GM13976 (cell line): ENCODE results near the gene COL21A1.

Experiments used
- DNase-seq: peaks from one replicate; pipeline ENCODE4 v3.0.0; 2012; ENCODE audit warnings: low spot score
- CTCF ChIP-seq: IDR thresholded peaks from 2 replicates; pipeline ENCODE4 v1.5.1; 2012; ENCODE audit warnings: borderline replicate concordance, mild to moderate bottlenecking; ENCODE audit not compliant: insufficient read depth; ENCODE audit errors: extremely low read depth, missing control alignments, control extremely low read depth
- in situ Hi-C: fragments of 300-500 bp; cut with MboI; formaldehyde crosslinking; loops from one replicate; pipeline ENCODE4 v1.12.0; 2022; ENCODE audit warnings: low sequenced_read_pairs, mixed read lengths, inconsistent platforms; ENCODE audit not compliant: unreplicated experiment

The COL21A1 gene

DNA sequence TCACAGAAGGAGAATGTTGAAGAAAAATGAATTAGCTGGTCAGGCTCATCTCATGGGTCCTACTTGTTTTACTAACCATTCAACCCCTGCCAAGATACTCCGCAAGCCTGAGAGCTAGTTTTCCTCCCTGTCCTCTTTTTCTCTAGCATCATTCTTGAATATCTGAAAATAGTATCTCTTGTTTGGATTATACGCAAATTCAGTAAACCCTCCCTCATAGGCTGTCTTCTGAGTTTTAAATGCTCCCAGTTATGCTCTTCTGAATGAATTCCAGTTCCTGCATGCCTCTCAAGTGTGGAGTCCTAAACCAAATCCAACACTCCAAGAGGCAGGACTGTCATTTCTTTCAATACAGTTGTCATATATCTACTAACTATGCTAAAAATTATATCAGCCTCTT, 99.6 kb downstream of the COL21A1 start:
- in situ Hi-C loops = no loop called here
- no peak for TF ChIP-seq CTCF

DNA sequence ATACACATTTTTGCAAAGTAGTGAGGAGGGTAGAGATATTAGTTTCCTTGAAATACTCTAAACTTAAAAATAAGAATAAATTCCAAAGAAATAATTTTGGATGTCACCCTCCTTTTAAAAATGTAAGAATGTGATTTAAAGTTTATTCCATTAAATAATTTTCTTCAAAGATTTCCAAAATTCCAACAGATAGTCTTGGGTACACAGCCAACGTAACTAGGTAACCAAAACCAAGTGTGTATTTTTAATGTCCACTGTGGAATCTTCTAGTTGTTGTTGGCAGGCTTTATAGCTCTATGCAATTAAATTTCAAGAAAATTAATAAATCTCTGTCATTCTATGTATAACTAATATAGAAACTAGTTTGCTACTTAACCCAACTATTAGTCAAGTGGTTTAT, 101.3 kb downstream of the COL21A1 start:
- DNase-seq = no peak
- no peak for TF ChIP-seq CTCF
- in situ Hi-C loops = no loop called here

More for the DNA sequence above, 99.6 kb downstream of the COL21A1 start:
- no peak for DNase-seq

GRCh38 chr6:56145616-56146015, 101.8 kb downstream of the COL21A1 start:
- TF ChIP-seq CTCF = no peak
- in situ Hi-C loops = no loop called here
- no peak for DNase-seq

- no peak for DNase-seq
- in situ Hi-C loops = no loop called here
Observed at GRCh38 chr6:56144538-56145324, 102.6 kb downstream of the COL21A1 start.

DNA sequence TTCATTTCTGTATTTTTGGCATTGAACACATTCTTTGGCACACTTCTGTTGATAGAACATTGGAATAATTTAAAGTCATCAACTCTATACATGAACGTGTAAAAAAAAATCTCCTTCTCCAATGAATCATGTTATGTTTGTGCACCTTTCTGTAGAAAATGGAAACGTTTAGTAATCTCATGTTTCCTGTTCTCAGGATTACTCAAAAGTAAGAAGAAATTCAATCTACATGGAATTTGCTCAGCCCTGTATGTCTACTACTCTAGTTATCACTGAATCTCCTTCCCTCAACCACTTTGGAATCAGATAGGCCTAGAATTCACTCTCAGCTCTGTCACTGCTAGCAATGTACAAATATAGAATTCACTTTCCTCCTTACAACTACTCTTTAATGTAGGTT, 103.6 kb downstream of the COL21A1 start:
- TF ChIP-seq CTCF = no peak
- no peak for DNase-seq
- in situ Hi-C loops = no loop called here

More at GRCh38 chr6:56144538-56145324, 102.6 kb downstream of the COL21A1 start:
- no peak for TF ChIP-seq CTCF

DNA sequence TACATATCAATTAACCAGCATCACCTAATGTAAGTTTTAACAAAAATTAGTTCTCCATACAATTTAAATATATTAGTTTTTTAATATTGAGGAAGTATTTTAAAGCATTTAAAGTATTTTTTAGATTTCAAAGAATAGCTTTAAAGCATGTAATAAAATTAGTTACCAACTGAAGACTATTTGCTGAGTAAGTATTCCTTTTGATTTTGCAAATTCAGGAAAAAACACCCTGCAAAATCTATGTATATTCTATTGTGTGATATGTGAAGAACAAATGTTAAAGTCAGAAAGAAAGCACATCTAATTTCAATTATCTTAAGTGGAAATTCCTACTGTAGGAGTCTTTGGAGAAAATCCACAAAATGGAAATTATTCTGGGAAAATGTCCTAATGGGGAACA, 107.3 kb downstream of the COL21A1 start:
- in situ Hi-C loops = no loop called here
- no peak for TF ChIP-seq CTCF
- DNase-seq = no peak

- DNase-seq = no peak
- no peak for TF ChIP-seq CTCF
- in situ Hi-C loops = no loop called here
Observed at GRCh38 chr6:56115715-56116114, 131.7 kb downstream of the COL21A1 start.
